ENCODE data around the gene BPI.
"Not testable (repeated sequence)": the region's sequence is repeated elsewhere in the genome, so short reads cannot be mapped to it uniquely, and the experiment has no call there.

BPI gene

DNA sequence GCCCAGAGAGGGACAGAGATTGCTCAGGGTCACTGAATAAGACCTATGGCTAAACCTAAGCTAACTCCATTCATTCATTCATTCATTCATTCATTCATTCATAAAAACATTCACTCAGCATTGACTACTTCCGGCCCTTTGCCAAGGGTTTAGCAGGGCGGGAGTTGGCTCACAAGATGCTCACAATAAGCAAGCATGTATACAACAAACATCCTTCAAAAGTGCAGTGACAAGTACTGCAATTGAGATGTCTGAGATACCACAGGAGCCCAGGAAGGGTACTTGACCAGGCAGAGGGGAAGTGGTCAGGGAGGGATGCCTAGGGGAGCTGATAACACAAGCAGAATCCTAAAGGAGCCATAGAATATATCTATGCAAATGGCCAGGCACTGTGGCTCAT lies 25.2 kb upstream of the BPI start:
- DNase-seq, result peak; percentile 34

DNA sequence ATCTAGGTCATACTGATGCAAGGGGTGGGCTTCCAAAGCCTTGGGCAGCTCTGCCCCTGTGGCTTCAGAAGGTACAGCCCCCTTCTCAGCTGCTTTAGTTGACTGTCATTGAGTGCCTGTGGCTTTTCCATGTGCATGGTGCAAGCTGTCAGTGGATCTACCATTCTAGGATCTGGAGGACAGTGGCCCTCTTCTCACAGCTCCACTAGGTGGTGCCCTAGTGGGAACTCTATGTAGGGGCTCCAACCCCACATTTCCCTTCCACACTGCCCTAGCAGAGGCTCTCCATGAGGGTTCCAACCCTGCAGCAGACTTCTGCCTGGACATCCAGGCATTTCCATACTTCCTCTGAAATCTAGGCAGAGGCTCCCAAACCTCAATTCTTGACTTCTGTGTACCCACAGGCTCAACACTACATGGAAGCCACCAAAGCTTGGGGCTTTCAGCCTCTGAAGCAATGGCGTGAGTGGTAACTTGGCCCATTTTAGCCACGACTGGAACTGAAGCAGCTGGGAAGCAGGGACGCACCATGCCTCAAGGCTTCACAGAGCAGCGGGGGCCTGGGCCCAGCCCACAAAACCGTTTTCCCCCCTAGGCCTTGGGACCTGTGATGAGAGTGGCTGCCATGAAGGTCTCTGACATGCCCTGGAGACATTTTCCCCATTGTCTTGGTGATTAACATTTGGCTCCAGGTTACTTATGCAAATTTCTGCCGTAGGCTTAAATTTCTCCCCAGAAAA lies 22.6 kb upstream of the BPI start:
- peak; percentile 3 for DNase-seq

DNA sequence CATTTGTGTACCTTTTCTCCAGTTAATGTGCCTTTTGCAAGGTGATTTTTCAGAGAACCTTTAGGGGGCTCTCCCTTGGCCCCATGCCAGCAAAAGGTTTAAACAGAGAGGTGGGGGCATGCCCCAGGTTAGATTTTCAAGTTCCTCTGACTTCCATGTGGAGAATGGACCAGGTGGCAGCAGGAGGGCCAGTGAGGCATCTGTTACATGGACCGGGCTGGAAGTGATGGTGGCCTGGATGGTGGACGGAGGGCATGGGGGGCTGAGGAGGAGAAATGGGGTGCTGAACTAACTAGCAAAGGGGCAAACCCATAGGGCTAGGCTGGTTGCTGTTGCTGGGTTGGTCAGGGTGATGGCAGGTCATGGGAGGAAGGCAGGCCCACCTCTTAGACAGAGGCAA lies 20.7 kb upstream of the BPI start:
- DNase-seq, result no peak

DNA sequence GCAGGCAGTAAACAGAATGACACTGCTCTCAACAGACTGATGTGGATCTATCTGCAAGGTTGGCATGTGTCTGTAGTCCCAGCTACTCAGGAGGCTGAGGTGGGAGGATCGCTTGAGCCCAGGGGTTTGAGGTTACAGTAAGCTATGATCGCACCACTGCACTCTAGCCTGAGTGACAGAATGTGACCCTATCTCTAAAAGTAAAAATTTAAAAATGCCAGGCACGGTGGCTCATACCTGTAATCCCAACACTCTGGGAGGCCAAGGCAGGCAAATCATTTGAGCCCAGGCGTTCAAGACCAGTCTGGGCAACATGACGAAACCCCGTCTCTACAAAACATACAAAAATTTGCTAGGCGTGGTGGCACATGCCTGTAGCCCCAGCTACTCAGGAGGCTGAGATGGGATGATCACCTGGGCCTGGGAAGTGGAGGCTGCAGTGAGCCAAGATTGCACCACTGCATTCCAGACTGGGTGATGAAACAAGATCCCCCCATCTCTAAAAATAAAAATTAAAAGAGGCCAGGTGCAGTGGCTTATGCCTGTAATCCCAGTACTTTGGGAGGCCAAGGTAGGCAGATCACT lies 19.8 kb upstream of the BPI start:
- DNase-seq, result not testable (repeated sequence)

DNA sequence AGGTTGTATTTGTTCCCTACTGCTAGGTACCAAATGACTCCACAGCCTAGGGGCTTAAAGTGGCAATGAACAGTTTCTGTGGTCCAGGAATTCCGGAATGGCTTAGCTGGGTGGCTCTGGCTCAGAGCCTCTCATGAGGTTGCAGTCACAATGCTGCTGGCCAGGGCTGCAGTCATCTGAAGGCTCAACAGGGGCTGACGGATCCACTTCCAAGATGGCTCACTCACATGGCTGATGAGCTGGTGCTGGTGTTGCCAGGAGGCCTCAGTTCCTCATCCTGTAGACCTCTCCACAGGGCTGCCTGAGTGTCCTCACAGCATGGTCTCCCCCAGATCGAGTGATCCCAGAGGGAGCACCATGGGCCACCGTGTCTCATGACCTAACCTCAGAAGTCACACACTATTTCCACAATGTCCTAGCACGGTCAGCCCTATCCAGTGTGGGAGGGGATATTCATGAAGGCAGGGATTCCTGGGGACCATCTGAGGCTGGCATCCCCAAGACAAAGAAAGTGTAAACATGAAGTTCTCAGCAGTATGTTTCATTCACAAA lies 19.0 kb upstream of the BPI start:
- DNase-seq, result no peak

DNA sequence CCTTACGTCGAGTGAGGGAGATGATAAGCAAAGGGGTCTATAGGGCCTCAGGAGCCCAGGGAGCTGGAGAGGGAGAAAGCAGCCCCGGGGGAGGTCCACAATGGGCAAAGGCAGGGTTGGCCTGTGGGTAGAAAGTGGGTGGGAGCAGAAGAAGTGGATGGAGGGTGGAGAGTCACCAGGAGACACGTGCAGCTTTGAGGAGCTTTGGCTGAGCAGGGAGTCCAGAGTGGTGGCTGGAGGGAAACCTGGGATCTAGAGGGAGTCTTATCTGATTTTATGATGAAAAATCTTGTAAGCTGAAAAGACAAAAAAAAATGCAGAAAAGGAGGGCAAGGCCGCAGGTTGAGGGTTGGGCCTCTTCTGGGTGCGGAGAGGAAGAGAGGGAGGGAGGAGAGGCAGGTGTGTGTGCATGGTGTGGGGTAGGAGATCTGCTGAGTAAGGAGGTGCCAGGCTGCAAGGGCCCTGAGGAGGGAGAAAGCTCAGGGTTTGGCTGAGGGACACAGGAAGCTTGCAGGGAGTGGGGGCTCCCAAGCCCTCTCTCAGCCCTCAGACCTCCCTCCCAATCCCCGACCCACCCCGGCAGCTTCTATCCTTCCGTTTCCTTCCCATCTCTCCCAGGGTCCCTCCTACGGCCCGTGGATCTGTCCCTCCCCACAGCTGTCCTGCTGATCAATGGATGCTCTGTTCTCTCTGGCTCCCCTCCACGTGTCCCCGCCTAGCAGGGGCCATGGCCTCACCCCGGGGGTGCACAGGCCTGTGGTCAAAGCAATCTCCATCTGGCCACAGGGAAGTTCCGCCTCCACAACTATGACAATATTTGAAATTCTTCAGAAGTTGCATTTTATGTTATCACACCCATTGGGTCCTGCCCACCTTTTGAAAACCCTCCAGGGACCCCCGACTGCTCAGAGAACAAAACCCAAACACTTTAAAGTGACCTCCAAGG lies 17.1 kb upstream of the BPI start:
- no peak for DNase-seq

DNA sequence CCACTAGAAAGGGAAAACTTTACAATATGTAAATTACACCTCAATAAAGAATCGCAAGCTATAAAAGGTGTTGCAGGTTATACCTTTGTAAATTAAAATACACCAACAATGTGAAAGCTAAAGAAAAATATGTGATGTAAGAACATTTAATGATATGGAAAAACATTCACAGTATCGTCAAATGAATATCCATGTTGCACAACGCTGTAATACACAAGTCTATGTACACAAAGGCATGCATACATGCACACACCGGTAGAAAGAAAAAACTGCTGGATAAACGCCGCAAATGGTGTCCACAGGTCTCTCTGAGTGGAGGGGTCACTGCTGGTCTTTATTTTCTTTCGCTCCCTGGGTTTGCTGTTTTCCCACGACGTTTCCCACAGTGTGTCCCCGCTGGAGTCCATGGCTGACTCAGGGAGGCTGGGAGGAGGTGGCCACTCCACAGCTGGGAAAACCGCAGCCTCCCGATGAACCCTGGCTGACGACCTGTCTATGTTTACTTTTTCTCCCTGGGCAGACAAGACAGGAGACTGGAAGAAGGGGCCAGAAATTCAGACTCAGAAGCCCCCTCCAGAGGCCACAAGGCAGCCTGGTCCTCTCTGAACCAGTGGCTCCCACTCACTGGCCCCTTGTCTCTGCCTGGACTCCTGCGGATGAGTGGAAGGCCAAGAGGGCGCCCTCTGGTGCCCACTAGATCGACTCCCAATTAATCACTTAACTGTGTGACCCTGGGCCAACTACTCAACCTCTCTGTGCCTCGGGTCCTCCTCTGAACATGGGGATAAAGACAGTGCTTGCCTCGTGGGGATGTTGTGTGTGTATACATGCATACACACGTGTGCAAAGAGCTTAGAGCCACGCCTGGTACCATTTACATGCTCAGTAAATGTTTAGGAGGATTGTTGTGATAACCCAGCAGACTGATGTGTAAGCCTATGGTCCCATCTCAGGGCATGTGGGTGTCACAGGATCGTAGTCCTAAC lies 12.8 kb upstream of the BPI start:
- no peak for DNase-seq

DNA sequence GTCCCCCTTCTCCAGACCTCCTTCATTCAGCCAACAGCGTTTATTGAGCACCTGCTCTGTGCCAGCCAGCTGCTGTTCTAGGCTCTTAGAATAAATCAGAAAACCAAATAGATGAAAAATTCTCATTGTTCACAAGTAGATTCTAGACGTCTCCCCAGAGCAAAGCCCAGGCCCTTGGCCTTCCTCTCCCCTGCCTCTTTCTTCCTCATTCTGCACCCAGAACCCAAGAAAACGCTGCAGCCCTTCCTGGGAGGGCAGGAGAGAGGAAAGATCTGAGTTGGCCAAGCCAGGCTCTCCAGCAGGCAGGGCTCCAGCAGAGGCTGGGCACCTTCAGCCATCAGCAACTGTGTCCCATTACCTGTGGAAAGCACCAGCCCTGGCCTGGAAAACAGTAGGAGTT lies 12.0 kb upstream of the BPI start:
- DNase-seq, result no peak

DNA sequence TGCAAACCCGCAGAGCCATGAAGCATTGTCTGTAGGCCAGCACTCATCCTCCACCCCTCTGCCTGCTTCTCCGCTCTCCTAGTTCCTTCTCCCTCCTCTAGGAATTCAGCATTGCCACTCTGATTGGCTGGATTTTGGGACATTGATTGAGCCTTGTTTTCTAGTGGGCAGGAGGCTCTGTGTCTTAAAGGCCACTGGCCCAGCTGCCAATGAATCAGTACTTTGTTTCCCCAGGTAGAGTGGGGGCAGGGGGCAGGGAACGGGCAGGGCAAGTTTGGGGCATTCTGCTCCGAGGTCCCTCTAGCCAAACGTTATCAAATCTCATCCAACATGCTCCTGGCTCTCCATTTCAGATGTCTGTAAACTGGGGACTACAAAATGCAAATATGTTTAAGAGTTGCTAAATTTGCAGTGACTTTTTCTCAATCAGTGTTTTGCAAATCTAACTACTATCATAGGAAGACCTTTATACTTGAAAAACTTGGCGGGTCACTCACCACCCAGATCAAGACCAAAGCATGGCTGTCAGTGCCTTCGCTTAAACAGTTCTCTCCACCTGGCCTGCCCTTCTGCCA lies 10.4 kb upstream of the BPI start:
- no peak for DNase-seq

DNA sequence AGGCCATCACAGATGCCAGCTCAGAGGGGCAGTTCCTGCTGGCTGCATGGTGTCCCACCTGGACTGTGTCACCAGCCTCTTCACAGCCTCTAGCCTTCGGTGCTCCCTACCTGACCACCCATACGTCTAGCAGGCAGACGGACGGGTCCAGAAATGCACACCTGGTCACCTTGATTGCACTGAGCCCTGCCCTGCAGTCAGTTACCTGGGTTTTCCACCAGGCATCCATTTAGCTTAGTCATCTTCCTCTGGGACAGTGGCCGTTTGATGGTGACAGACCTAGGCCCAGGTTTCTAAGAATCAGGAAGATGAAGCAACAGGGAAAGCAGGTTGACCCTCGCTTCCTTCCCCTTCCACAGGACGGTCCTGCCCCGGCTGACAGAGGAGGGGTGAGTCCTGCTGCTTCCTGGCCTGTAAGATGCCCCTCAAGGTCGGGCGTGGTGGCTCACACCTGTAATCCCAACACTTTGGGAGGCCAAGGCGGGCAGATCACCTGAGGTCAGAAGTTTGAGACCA lies 9.8 kb upstream of the BPI start:
- DNase-seq, result no peak

DNA sequence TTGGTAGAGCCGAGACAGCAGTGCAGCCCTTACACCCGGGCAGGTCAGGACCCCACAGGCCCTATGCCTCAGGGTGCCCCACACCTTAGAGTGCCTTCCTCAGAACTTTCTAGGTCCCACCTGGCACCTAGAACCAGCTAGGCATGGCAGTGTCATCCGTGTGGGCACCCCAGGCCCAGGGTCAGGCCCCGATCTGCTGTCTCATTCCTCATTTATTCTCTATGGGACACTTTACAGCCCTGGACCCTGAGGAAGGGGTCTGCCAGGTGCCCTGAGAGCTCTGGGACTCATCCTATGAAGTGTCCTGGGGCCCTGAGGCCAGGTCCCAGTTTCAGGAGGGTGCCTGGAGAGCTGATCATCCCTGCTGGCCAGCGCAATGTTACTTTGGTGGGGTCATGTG lies 8.1 kb upstream of the BPI start:
- DNase-seq, result no peak

DNA sequence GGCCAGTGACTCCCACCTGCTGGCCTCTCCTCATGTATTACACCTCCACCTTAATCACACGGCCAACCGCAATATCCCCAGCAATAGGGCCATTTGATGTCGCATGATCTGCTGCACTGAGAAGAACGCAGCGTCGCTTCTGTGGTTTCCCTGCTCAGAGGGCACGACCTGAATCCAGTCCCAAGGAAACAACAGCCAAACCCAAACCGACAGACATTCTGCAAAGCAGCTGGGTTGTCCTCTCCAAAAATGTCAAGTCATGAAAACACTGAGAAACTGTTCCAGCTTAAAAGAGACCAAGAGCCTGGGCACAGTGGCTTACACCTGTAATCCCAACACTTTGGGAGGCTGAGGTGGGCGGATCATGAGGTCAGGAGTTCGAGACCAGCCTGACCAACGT lies 7.5 kb upstream of the BPI start:
- no peak for DNase-seq

DNA sequence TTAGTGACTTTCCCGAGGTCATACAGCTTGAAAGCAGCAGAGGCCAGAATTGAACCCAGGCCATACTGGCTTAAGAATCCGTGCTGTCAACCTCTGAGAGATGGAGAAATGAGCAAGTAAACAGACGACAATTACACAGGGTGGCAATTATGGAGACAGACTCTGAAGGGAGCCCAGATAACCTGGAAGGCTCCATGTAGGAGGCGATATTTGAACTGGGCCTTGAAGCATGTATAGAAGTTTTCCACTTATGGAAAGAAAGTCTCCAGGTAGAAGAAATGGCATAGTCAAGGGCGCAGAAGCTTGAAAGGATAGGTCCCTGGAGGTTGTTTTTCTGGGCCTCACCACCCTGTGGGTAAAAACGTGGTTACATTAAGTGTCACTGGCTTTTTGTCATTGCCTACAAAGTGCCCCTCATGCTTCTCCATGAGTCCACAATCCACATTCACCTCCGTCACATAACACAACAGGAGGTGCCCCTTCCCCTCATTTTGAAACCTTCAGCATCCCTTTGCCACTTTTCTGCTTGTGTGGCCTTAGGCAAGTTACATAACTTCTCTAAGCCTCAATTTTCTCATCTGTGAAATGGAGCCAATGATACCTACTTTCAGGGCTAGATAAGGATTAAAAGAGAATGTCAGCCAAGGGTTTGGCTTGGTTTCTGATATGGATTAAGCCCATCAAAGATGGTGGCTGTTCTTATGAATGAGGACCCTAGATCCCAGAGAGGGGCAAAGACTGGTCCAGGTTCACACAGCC lies 5.9 kb upstream of the BPI start:
- no peak for DNase-seq

DNA sequence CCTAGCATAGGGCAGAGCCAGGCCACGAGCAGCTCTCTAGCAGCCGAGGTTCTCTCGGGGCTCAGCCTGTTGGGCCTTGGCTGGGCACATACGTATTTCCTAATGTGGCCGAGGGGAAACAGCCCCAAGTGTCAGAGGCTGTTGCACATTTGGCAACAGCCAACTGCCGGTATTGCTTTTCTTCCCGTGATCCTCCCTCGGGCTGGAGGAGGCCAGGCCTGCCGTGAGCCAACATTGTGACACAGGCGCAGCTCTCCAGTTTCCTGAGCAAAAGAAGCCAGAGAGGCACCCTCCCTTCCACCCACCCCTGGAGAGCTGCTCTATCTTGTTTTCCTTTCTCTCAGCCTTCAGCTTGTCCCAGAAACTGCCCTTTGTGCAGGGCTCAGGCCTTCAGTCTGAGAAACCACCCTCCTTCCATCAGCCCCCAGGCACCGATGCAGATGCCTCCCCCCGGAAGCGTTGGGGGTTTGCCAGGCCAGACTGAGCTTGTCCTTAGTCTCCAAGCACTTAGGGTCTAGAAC lies 5.1 kb upstream of the BPI start:
- no peak for DNase-seq

DNA sequence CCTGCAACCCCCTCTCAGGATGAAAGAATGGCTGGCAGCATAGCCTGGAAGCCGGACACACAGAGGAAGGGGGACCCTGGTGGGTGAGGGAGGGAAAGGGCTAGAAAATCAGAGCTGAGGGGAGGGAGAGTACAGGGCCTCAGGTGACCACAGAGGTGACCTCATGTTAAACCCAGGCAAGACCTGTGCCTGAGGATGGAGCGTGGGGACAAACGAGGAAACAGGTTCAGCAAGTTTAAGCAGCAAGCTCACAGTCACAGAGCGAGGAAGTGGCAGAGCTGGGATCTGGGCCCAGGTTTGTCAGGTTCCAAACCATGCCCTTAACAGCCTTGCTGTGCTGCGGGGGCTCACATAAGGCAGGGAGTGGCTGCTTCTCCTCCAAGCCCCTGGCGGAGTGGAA lies 4.0 kb upstream of the BPI start:
- DNase-seq, result no peak

DNA sequence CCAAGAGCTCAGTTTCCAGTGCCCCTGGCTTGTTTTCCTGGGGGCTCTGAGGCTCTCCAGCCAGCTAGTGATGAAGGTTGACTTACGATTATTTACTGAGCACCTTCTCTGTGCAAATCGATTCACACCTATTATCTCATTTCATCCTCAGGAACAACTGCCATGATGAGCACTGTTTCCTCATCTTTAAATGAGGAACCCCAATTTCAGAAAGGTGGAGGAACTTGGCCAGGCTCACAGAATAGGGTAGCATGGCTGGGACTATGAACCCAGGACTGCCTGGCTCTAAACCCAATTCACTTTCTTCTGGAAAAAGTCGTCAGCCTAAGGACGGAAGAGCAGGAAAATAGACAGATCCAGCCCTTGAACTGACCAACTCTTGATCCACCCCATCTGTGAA lies 3.5 kb upstream of the BPI start:
- DNase-seq, result no peak

DNA sequence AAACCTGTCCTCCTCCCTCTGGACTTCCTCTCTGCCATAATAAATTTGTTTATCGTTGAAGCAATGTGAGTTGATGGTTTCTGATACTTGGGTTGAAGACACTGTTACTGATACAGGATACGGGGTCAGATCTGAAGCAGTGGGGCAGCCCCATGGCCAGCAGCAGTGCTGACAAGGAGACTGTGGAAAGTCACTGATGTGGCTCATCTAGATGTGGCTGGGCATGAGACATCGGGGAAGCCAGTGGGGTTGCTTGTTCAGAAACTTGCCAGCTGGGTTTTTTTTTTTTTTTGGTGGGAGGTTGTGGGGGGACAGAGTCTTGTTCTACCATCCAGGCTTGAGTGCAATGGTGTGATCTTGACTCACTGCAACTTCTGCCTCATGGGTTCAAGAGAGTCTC lies 2.6 kb upstream of the BPI start:
- no peak for DNase-seq

DNA sequence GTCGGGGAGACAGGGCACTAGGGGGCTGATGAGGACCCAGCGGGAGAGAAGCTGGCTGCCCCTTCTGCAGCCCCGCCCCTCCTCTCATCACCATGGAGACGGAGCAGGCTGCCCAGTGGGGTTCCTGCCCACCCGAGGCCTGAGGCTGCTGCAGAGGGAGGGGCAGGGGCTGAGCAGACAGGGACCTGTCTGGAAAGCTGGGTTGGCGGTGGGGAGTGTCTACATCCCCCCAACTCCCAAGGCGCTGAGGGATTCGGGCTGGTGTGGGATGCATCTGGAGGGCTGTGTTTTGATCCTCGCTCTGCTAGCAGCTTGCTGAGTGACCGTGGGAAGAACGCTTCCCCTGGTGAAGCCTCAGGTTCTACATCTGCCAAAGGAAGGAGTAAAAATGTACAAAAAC lies 1.2 kb upstream of the BPI start:
- DNase-seq, result no peak

DNA sequence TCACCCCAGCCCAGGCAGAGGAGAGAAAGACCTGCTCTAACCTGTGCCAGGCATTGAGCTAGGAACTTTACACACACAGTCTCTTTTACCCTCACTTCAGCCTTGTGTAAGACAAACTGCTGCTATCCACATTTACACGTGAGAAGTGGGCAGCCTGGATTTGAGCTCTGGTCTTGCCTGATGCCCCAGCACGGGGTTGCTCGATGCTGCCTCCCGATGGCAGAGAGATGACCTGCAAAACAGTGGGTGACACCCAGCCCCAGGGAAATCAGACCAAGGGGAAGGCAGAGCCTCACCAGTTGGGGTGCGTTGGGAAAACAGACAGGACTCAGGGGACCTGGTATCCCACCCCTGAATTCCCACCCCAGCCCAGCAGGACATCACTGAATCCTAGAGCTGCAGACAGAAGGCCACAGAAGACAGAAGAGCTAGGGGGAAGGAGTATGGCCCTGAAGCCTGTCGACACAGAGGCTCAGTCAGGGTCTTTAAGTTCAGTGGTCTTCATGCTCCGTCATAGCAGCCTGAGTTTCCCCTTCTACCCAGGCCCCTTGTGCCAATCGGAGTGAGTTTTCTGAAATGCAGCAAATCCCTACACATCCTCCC lies 990 bp downstream of the BPI start:
- DNase-seq, result peak; percentile 72

DNA sequence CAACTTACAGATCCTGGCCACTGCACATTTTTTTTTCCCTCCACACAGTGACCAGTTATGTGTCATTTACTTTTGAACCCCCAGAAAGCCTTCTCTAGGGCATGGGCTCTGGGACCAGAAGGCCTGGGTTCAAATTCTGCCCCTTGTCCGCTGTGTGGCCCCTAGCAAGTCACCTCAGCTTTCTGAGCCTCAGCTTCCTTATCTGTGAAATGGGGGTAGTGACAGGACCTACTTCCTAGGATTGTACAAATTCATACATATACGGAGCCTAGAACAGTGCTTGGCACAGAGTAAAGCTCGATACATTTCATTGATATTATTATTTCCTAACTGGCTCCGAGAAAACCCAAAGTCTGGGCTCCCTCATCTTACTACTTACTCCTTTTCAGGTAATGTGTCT lies 1.6 kb downstream of the BPI start:
- DNase-seq, result no peak

All from OCI-M1 (cell line).